CD8-positive, alpha-beta memory T cell (primary cell): ENCODE data around the gene STAC3. TPM values are rescaled to one million over a fixed set of nuclear protein-coding genes. Genes with fewer than 3 reads are reported as not detected.
A peak's percentile ranks its signal among the peaks of the same experiment; 100 is the strongest.

Experiments
- CTCF ChIA-PET: fragments of 350-600 bp; sonication (Branson Sonifier 250); formaldehyde crosslinking; loops from one replicate; lab custom pipeline; 2021; ENCODE audit warnings: antibody characterized with exemption; lab: Charles Lee
- POLR2A ChIA-PET: fragments of 350-600 bp; sonication (Branson Sonifier 250); formaldehyde crosslinking; loops from one replicate; lab custom pipeline; 2021; ENCODE audit warnings: antibody characterized with exemption; lab: Charles Lee
- DNase-seq, 5 donors: peaks; one replicate each; pipeline versions ENCODE4 v3.0.0 to v3.0.0-alpha.2; 2020 to 2022; ENCODE audit warnings: mixed read lengths in 1 of 5
- H3K27ac ChIP-seq: one replicate; pipeline ENCODE4 v1.7.0; 2013; ENCODE audit warnings: low read depth, mild to moderate bottlenecking, low read length, moderate library complexity
- H3K27me3 ChIP-seq: 2 replicates; pipeline ENCODE4 v1.7.0; 2013; ENCODE audit warnings: low read length, mild to moderate bottlenecking; ENCODE audit not compliant: insufficient read depth, poor library complexity, severe bottlenecking
- H3K36me3 ChIP-seq: 2 replicates; pipeline ENCODE4 v1.7.0; 2013; ENCODE audit warnings: mild to moderate bottlenecking, low read length, moderate library complexity; ENCODE audit not compliant: insufficient read depth
- H3K4me1 ChIP-seq: 2 replicates; pipeline ENCODE4 v1.7.0; 2013; ENCODE audit warnings: mild to moderate bottlenecking, low read length, moderate library complexity; ENCODE audit not compliant: insufficient read depth
- H3K4me3 ChIP-seq: 2 replicates; pipeline ENCODE4 v1.7.0; 2013; ENCODE audit warnings: mild to moderate bottlenecking, low read length
- H3K9me3 ChIP-seq: 2 replicates; pipeline ENCODE4 v1.7.0; 2013; ENCODE audit warnings: mild to moderate bottlenecking, low read length
- H3K27ac Mint-ChIP-seq, 8 donors: one replicate each; pipeline ENCODE4 v1.8.0; 2020 to 2021; ENCODE audit warnings: mixed read lengths in 8 of 8, mild to moderate bottlenecking in 6 of 8, inconsistent platforms in 3 of 8, moderate library complexity in 3 of 8
- H3K27me3 Mint-ChIP-seq, 2 donors: one replicate each; pipeline ENCODE4 v1.8.0; 2020 to 2021; ENCODE audit warnings: mixed read lengths in 2 of 2, mild to moderate bottlenecking in 1 of 2, moderate library complexity in 1 of 2
- H3K36me3 Mint-ChIP-seq, 3 donors: one replicate each; pipeline ENCODE4 v1.8.0; 2020 to 2021; ENCODE audit warnings: mixed read lengths in 3 of 3, inconsistent platforms in 1 of 3, mild to moderate bottlenecking in 1 of 3
- H3K4me1 Mint-ChIP-seq, 3 donors: one replicate each; pipeline ENCODE4 v1.8.0; 2020 to 2021; ENCODE audit warnings: mixed read lengths in 3 of 3, inconsistent platforms in 1 of 3, mild to moderate bottlenecking in 1 of 3
- H3K4me3 Mint-ChIP-seq, 7 donors: one replicate each; pipeline ENCODE4 v1.8.0; 2020 to 2021; ENCODE audit warnings: mixed read lengths in 7 of 7, mild to moderate bottlenecking in 6 of 7, moderate library complexity in 4 of 7, inconsistent platforms in 2 of 7
- H3K9me3 Mint-ChIP-seq, 5 donors: one replicate each; pipeline ENCODE4 v1.8.0; 2020 to 2022; ENCODE audit warnings: mixed read lengths in 5 of 5, mild to moderate bottlenecking in 3 of 5, moderate library complexity in 2 of 5, inconsistent platforms in 1 of 5
- polyA plus RNA-seq: library from polyadenylated mRNA; unstranded; fragments of 300-500 nt; fragmentation: Illumina TruSeq; gene quantifications from one replicate; pipeline ENCODE4 v1.2.3, GENCODE V29; 2021
- total RNA-seq, 2 experiments: library from RNA; stranded (reverse); gene quantifications; one replicate each; pipeline ENCODE4 v1.2.3, GENCODE V29; 2021

The STAC3 gene
- total and polyA plus RNA-seq, 3 experiments from 2014 or later, result 0.96 to 1.4 TPM; not detected in 1

DNA sequence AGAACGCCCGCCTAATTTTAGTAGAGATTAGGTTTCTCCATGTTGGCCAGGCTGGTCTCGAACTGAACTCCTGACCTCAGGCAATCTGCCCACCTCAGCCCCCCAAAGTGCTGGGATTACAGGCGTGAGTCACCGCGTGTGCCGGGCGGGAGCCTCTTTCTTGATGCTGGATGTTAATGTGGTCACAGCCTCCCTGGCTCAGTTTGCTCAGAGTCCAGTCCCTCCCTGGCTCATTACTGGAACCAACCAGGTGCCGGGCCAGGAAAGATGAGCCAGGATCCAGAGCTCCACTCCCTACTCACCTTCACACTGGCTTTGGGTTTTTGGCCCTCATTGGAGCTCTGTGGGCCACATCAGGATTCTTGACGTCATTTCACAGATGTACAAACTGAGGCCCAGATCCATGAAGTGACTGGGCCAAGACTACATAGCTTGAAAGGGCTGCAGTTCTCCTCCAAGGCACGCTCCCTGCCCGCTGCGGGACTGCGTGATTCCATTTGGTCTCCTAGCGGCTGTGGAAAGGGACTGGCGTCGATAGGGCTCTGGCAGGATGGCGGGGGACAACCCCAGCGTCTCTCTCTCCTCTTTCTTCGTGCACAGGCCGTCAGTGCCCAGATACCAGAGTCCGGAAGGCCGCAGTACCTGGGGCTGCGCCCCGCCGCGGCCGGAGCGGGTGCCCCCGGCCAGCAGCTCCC lies 26.6 kb downstream of the STAC3 start:
- DNase-seq, result no peak
- ChIA-PET POLR2A (interaction anchor here (0.5 to 1.6 kb wide), 3 partner anchors 10 to 760 kb away, joined by 3 to 5 read pairs (median 4); no protein-coding TSS in a partner anchor), CTCF (interaction anchor here (0.8 to 13.7 kb wide), 4 partner anchors 9 to 96 kb away, joined by 3 to 274 read pairs (median 14); partner anchors contain the start of gene LRP1)
- Mint-ChIP-seq H3K4me3 (no peak overlapping the region), H3K36me3 (no peaks in the 10 kb centered on the region), H3K9me3 (peaks cover 0 to 1% (median 0%) of the 10 kb centered on the region in 5 donors), H3K27me3 (peaks cover 54 to 78% of the 10 kb centered on the region in 2 donors), H3K27ac (no peak overlapping the region), H3K4me1 (peaks cover 42 to 71% (median 54%) of the 10 kb centered on the region in 3 donors)
- H3K27me3 ChIP-seq, result peaks cover 71% of the 10 kb centered on the region
- no peaks in the 10 kb centered on the region for H3K9me3 ChIP-seq
- no peak overlapping the region for H3K4me3 ChIP-seq
- no peak overlapping the region for H3K27ac ChIP-seq
- peaks cover 48% of the 10 kb centered on the region for H3K4me1 ChIP-seq
- no peaks in the 10 kb centered on the region for H3K36me3 ChIP-seq

DNA sequence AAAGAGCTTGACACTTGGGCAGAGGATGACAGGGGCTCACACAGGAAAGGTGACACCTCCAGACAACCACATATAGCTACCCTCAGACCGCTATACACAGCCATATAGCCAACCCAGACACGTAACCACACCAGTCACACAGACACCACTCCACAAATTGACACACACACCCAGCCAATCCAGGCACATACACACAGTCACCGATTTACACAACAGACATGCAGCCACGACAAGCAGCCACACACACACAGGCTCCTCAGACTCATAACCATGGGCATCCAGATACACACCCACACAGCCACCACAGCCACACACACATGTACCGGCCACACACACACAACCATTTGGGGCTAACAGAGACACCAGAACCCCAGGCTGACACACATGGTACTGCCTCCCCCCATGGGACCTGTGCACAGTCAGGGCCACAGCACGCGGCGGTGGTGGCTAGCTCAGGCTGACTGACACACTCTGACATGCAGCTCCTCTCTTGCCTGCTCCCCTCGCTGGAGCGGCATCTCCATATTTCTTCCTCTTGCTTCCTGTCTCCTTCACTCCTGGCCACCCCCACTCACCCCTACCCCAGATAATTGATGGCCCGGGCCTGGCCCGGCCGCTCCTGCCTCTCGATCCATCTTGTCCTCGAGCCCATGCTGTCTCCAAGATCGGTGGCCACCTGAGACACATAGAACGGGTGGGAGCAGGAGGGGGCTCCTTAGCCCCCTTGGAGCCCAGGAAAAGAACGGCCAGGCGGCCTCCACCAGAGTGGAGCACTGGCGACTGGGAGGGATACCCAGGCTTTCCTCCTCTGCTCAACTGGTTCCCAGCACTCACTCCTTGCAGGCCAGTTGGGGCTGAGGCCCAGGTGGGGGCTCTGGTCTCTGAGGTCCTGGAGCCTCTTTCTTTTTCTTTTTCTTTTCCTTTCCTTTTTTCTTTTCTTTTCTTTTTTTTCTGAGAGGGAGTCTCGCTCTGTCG lies 27.5 kb downstream of the STAC3 start:
- H3K4me1 Mint-ChIP-seq, result peaks cover 35 to 64% (median 45%) of the 10 kb centered on the region in 3 donors

DNA sequence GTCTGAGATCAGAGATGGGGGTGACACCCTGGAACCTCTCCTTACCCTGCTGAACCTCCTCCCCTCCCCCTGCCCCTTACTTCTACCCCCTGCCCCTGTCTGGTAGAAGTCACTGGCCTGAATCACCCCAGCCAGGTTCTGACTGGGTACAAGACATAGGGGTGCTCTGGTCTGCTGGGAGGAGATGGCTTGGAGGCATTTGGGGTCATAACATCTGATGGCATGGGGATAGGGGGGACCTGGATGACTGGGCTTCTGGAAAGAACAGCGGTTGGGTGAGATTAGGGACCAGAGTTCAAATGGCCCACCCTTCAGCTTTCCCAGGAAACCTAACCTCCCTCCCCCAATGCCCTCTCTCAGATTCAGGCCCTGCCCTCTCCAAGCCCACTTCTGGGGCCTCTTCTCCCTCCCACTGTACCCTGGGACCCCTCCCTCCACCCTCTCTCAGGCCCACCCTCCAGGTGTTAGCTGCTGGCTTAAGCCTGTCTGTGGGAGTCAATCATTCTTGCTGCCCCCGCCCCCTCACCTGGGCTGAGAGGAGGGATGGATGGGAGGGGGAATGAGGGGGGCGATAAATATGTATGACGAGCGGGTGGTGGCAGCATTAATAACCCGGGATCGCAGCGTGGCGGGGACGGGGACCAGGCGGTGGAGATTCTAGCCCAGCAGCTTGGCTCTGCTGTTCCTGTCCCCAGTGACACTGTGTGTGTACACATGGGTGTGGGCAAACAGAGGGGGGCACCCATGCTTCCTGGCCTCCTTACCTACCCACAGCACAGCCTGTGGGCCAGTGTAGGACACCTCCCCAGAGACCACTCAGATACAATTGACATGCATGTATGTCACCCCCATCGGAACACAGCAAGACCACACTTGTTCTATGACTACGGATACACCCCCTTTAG lies 28.4 kb downstream of the STAC3 start:
- no peak overlapping the region for H3K4me3 ChIP-seq
- Mint-ChIP-seq H3K4me1 (peaks cover 37 to 70% (median 44%) of the 10 kb centered on the region in 3 donors), H3K9me3 (no peaks in the 10 kb centered on the region), H3K27me3 (peaks cover 72 to 94% of the 10 kb centered on the region in 2 donors), H3K4me3 (peak overlapping the region in 5 of 7 donors; percentile 1 to 61 (median 37)), H3K27ac (peak overlapping the region in 6 of 8 donors; percentile 18 to 79 (median 51)), H3K36me3 (no peaks in the 10 kb centered on the region)
- H3K27me3 ChIP-seq, result peaks cover 90% of the 10 kb centered on the region
- no peaks in the 10 kb centered on the region for H3K9me3 ChIP-seq
- peaks cover 43% of the 10 kb centered on the region for H3K4me1 ChIP-seq
- H3K36me3 ChIP-seq, result no peaks in the 10 kb centered on the region
- CTCF ChIA-PET, result interaction anchor here (1.3 to 13.7 kb wide), 4 partner anchors 9 to 94 kb away, joined by 3 to 274 read pairs (median 13); partner anchors contain the start of gene LRP1
- POLR2A ChIA-PET, result interaction anchor here (0.6 kb wide), 1 partner anchor 20 kb away, joined by 3 read pairs; no protein-coding TSS in a partner anchor
- H3K27ac ChIP-seq, result no peak overlapping the region
- no peak for DNase-seq

More for the DNA sequence above, 27.5 kb downstream of the STAC3 start:
- Histone ChIP-seq H3K4me1 (peaks cover 39% of the 10 kb centered on the region), H3K4me3 (no peak overlapping the region), H3K9me3 (no peaks in the 10 kb centered on the region), H3K36me3 (no peaks in the 10 kb centered on the region), H3K27me3 (peaks cover 81% of the 10 kb centered on the region), H3K27ac (no peak overlapping the region)
- Mint-ChIP-seq H3K27ac (peak overlapping the region in 6 of 8 donors; percentile 8 to 79 (median 46)), H3K9me3 (peaks cover 0 to 1% (median 0%) of the 10 kb centered on the region in 5 donors), H3K27me3 (peaks cover 62 to 87% of the 10 kb centered on the region in 2 donors), H3K4me3 (peak overlapping the region in 6 of 7 donors; percentile 1 to 61 (median 42)), H3K36me3 (no peaks in the 10 kb centered on the region)
- CTCF ChIA-PET, result interaction anchor here (1.3 to 13.7 kb wide), 5 partner anchors 10 to 95 kb away, joined by 3 to 274 read pairs (median 6); partner anchors contain the start of gene LRP1
- POLR2A ChIA-PET, result interaction anchor here (0.6 kb wide), 1 partner anchor 19 kb away, joined by 3 read pairs; no protein-coding TSS in a partner anchor
- DNase-seq, result peak; percentile 15 to 79 (median 43)

DNA sequence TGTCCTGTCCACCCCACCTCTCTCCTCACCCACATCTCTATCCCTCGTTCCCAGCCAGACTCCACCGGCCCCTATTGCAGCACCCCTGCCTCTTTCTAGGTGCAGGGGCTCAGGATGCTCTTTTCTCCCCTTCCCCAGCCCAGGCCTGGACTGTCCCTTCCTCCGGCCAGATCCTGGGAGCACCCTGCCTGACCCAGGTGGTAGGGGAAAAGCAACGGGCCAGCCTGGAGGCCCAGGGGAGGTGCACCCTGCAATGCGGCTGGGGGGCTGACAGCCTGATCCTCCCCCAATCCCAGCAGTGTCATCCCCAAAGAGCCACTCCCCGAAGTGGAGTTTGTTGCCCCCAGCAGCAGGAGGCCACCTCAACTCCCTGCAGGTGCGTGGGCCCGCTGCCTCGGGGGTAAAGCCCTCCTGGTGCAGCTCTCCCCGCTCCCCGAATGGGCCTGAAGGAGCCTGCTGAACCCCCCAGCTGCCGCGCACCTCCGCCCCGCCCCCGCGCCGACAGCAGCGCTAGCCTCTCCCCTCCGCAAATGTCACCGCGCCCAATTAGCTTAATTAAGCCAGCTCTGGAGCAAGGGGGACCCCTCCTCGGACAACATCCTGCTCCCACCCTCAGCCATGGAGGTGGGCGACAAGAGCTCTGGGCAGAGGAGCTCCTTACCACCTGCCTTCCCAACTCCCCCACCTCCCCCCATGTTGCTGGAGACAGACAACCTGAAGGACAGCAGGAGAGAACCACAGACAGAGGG lies 29.6 kb downstream of the STAC3 start:
- no peaks in the 10 kb centered on the region for H3K9me3 Mint-ChIP-seq
- ChIA-PET POLR2A (no interaction called here), CTCF (interaction anchor here (0.8 to 13.7 kb wide), 2 partner anchors 9 to 20 kb away, joined by 4 to 274 read pairs; a partner anchor contains a TSS)
- H3K27me3 Mint-ChIP-seq, result peaks cover 70 to 90% of the 10 kb centered on the region in 2 donors
- no peak overlapping the region for H3K4me3 ChIP-seq
- H3K4me1 Mint-ChIP-seq, result peaks cover 36 to 70% (median 40%) of the 10 kb centered on the region in 3 donors
- peak overlapping the region in 1 of 7 donors; percentile 25 for H3K4me3 Mint-ChIP-seq
- H3K36me3 ChIP-seq, result no peaks in the 10 kb centered on the region
- DNase-seq, result no peak
- peak overlapping the region in 3 of 8 donors; percentile 7 to 82 (median 69) for H3K27ac Mint-ChIP-seq
- no peaks in the 10 kb centered on the region for H3K9me3 ChIP-seq
- H3K27ac ChIP-seq, result no peak overlapping the region
- H3K36me3 Mint-ChIP-seq, result no peaks in the 10 kb centered on the region
- peaks cover 47% of the 10 kb centered on the region for H3K4me1 ChIP-seq
- H3K27me3 ChIP-seq, result peaks cover 93% of the 10 kb centered on the region

DNA sequence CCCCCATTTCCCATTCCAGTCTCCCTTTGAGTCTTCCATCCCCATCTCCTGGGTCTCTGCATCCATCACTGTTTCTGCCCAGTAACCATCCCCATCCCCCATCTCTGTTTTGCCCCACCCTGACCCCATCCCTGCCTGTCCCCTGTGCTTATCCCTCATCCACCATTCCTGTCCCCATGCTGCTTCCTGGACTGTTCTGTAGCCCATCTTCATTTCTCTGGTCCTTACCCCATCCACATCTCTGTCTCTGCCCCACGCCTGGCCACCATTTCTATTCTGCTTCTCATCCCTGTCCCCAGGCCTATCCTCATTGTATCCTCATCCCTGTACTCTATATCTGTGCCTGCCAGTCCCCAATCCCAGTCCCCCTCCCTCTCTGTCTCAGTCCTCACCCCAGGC lies 30.2 kb downstream of the STAC3 start:
- peaks cover 90% of the 10 kb centered on the region for H3K27me3 ChIP-seq
- DNase-seq, result no peak
- CTCF ChIA-PET, result interaction anchor here (13.7 kb wide), 1 partner anchor 20 kb away, joined by 274 read pairs; a partner anchor contains a TSS
- Mint-ChIP-seq H3K27me3 (peaks cover 71 to 88% of the 10 kb centered on the region in 2 donors), H3K4me3 (peak overlapping the region in 2 of 7 donors; percentile 18 to 21), H3K4me1 (peaks cover 38 to 69% (median 42%) of the 10 kb centered on the region in 3 donors), H3K27ac (peak overlapping the region in 3 of 8 donors; percentile 2 to 82 (median 69)), H3K9me3 (no peaks in the 10 kb centered on the region), H3K36me3 (no peaks in the 10 kb centered on the region)
- no peak overlapping the region for H3K4me3 ChIP-seq
- H3K27ac ChIP-seq, result no peak overlapping the region
- peaks cover 50% of the 10 kb centered on the region for H3K4me1 ChIP-seq
- POLR2A ChIA-PET, result no interaction called here
- no peaks in the 10 kb centered on the region for H3K9me3 ChIP-seq
- H3K36me3 ChIP-seq, result no peaks in the 10 kb centered on the region

DNA sequence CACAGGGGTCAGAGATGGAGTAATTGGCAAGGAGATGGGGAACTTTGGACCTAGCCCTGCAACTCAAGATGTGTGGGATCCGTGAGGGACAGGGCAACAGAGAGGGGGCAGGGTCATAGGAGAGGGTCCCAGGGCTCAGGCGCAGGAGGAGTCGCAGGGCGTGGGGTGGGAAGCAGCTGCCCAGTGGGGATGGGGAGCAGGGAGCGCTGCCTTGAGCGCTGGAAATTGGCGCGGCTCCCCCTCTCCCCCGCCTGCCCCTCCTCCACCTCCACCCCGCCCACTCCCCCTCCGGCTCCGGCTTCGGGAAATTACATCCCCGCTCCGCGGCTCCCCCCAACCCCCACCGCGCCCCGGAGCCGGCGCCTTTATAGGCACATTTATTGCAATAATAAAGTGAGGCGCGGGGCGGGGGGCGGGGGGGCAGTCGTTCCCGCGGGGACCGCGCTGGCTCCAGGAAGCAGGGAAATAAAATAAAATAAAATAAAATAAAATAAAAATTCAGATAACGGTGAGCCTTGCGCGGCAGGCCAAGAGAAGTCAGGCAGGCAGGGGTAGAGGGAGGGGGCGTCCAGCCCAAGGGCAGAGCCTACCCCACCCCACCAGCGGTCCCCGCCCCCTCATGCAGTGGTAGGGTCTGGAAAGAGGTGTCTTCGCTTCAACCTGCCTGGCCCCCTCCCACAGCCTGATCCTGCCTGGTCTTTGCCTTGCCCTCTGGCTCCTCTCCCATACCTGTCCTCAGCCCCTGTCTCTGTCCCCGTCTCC lies 30.8 kb downstream of the STAC3 start:
- ChIA-PET POLR2A (no interaction called here), CTCF (interaction anchor here (1.3 to 3.6 kb wide), 3 partner anchors 10 to 23 kb away, joined by 6 to 16 read pairs (median 13); partner anchors contain the start of gene SHMT2)
- Mint-ChIP-seq H3K27ac (peak overlapping the region in 2 of 8 donors; percentile 40 to 82), H3K4me1 (peaks cover 40 to 69% (median 42%) of the 10 kb centered on the region in 3 donors), H3K9me3 (no peaks in the 10 kb centered on the region), H3K4me3 (peak overlapping the region in 1 of 7 donors; percentile 32), H3K36me3 (no peaks in the 10 kb centered on the region), H3K27me3 (peaks cover 73 to 88% of the 10 kb centered on the region in 2 donors)
- Histone ChIP-seq H3K4me3 (no peak overlapping the region), H3K27ac (no peak overlapping the region), H3K36me3 (no peaks in the 10 kb centered on the region), H3K9me3 (no peaks in the 10 kb centered on the region), H3K4me1 (peaks cover 50% of the 10 kb centered on the region), H3K27me3 (peaks cover 90% of the 10 kb centered on the region)
- no peak for DNase-seq
